HepG2 (cell line): Measurements from ENCODE around the gene SKIL. TPM values are rescaled to one million over a fixed set of nuclear protein-coding genes. Genes with fewer than 3 reads are reported as not detected.
A peak's percentile ranks its signal among the peaks of the same experiment; 100 is the strongest.

ENCODE experiments used
- ARNT ChIP-seq: fragments of 450-650 bp; IDR thresholded peaks from 2 replicates; pipeline ENCODE4 v1.6.1; 2017
- CSRNP1 ChIP-seq: sonication (generic); formaldehyde crosslinking; IDR thresholded peaks from 2 replicates; pipeline ENCODE4 v1.8.1; 2023; ENCODE audit warnings: mild to moderate bottlenecking, missing genetic modification reagents
- EP300 ChIP-seq, 3 experiments: sonication (generic) in 1 of 3; formaldehyde crosslinking in 1 of 3; IDR thresholded peaks; 2 replicates each; pipeline versions ENCODE4 v1.5.1 to v1.6.1; 2011 to 2020; ENCODE audit warnings: low read depth in 2 of 3, low read length in 2 of 3, borderline replicate concordance in 1 of 3, improper control_type of control experiment in 1 of 3, mild to moderate bottlenecking in 1 of 3, missing genetic modification reagents in 1 of 3, moderate library complexity in 1 of 3
- ETV5 ChIP-seq: IDR thresholded peaks from 2 replicates; pipeline ENCODE4 v1.6.1; 2018; ENCODE audit warnings: missing biosample characterization, missing genetic modification reagents, inconsistent platforms, borderline replicate concordance
- EZH2 ChIP-seq: conservative IDR thresholded peaks from 2 replicates; pipeline ENCODE4 v1.6.1; 2012; ENCODE audit warnings: mild to moderate bottlenecking, low read depth, low read length, moderate library complexity
- GLMP ChIP-seq: sonication (generic); formaldehyde crosslinking; IDR thresholded peaks from 2 replicates; pipeline ENCODE4 v1.9.0; 2021; ENCODE audit warnings: missing genetic modification reagents, mild to moderate bottlenecking, borderline replicate concordance
- JUND ChIP-seq: sonication (generic); formaldehyde crosslinking; IDR thresholded peaks from 2 replicates; pipeline ENCODE4 v1.8.0; 2022; ENCODE audit warnings: mild to moderate bottlenecking, missing genetic modification reagents
- KMT2B ChIP-seq: IDR thresholded peaks from 2 replicates; pipeline ENCODE4 v1.6.1; 2016; ENCODE audit warnings: missing genetic modification reagents, missing compliant biosample characterization
- LCORL ChIP-seq, 2 experiments: fragments of 450-650 bp in 1 of 2; sonication (generic) in 1 of 2; formaldehyde crosslinking in 1 of 2; IDR thresholded peaks; 2 replicates each; pipeline versions ENCODE4 v1.5.0 to v1.6.1; 2017 to 2020; ENCODE audit warnings: antibody characterized with exemption in 1 of 2, missing genetic modification reagents in 1 of 2
- MAF1 ChIP-seq: sonication (generic); formaldehyde crosslinking; IDR thresholded peaks from 2 replicates; pipeline ENCODE4 v1.5.0; 2020; ENCODE audit warnings: missing genetic modification reagents, borderline replicate concordance
- NFKB2 ChIP-seq: sonication (generic); formaldehyde crosslinking; IDR thresholded peaks from 2 replicates; pipeline ENCODE4 v1.4.0; 2020; ENCODE audit warnings: missing genetic modification reagents, borderline replicate concordance
- PATZ1 ChIP-seq: sonication (generic); formaldehyde crosslinking; IDR thresholded peaks from 2 replicates; pipeline ENCODE4 v1.4.0; 2020; ENCODE audit warnings: missing genetic modification reagents
- PHF8 ChIP-seq: sonication (generic); formaldehyde crosslinking; IDR thresholded peaks from 2 replicates; pipeline ENCODE4 v1.5.0; 2020; ENCODE audit warnings: missing genetic modification reagents
- POLR2G ChIP-seq: fragments of 200-400 bp; formaldehyde crosslinking; IDR thresholded peaks from 2 replicates; pipeline ENCODE4 v1.6.1; 2018; ENCODE audit warnings: mild to moderate bottlenecking, low read depth, low read length, moderate library complexity
- RARA ChIP-seq: IDR thresholded peaks from 2 replicates; pipeline ENCODE4 v1.6.1; 2016; ENCODE audit warnings: missing genetic modification reagents, missing compliant biosample characterization
- REXO4 ChIP-seq: sonication (generic); formaldehyde crosslinking; IDR thresholded peaks from 2 replicates; pipeline ENCODE4 v1.8.0; 2022; ENCODE audit warnings: missing genetic modification reagents, mild to moderate bottlenecking, borderline replicate concordance
- SMYD3 ChIP-seq: sonication (generic); formaldehyde crosslinking; IDR thresholded peaks from 2 replicates; pipeline ENCODE4 v1.8.1; 2023; ENCODE audit warnings: mild to moderate bottlenecking, missing genetic modification reagents
- SNAPC5 ChIP-seq: sonication (generic); formaldehyde crosslinking; IDR thresholded peaks from 2 replicates; pipeline ENCODE4 v1.8.1; 2023; ENCODE audit warnings: mild to moderate bottlenecking, missing genetic modification reagents, borderline replicate concordance
- TCF12 ChIP-seq, 2 experiments: fragments of 450-650 bp in 1 of 2; sonication (generic) in 1 of 2; formaldehyde crosslinking in 1 of 2; IDR thresholded peaks; 2 replicates each; pipeline versions ENCODE4 v1.6.1 to v1.8.0; 2017 to 2022; ENCODE audit warnings: antibody characterized with exemption in 1 of 2, mild to moderate bottlenecking in 1 of 2, missing genetic modification reagents in 1 of 2, moderate library complexity in 1 of 2
- TOPORS ChIP-seq: sonication (generic); formaldehyde crosslinking; IDR thresholded peaks from 2 replicates; pipeline ENCODE4 v1.8.0; 2023; ENCODE audit warnings: mild to moderate bottlenecking, missing genetic modification reagents
- ZBTB20 ChIP-seq: sonication (generic); formaldehyde crosslinking; IDR thresholded peaks from 2 replicates; pipeline ENCODE4 v1.8.1; 2023; ENCODE audit warnings: missing genetic modification reagents, low read depth, mild to moderate bottlenecking, borderline replicate concordance
- ZNF546 ChIP-seq: sonication (generic); formaldehyde crosslinking; conservative IDR thresholded peaks from 2 replicates; pipeline ENCODE4 v1.8.1; 2023; ENCODE audit warnings: mild to moderate bottlenecking, missing genetic modification reagents
- ZNF598 ChIP-seq: sonication (generic); formaldehyde crosslinking; IDR thresholded peaks from 2 replicates; pipeline ENCODE4 v1.5.1; 2020; ENCODE audit warnings: mild to moderate bottlenecking, missing genetic modification reagents, borderline replicate concordance
- ZNF616 ChIP-seq: sonication (generic); formaldehyde crosslinking; IDR thresholded peaks from 2 replicates; pipeline ENCODE4 v1.5.0; 2020; ENCODE audit warnings: low read depth, mild to moderate bottlenecking, missing genetic modification reagents
- polyA plus RNA-seq, 8 experiments: library from polyadenylated mRNA; depleted of rRNA in 3 of 8; stranded (reverse) in 7 of 8; unstranded in 1 of 8; fragments of >200 nt; fragmentation: Illumina TruSeq in 4 of 8; extraction: Trizol in 4 of 8; gene quantifications; 2 replicates each; pipeline versions ENCODE4 v1.2.1 to v1.2.3, GENCODE V29; 2011 to 2016; ENCODE audit warnings: low read depth in 4 of 8, missing spikeins in 1 of 8, mixed read lengths in 1 of 8; ENCODE audit not compliant: insufficient read depth in 1 of 8
- total RNA-seq, 5 experiments: library from RNA; depleted of rRNA; stranded (reverse); fragments of >200 nt; fragmentation: Illumina TruSeq; extraction: Trizol; gene quantifications; 2 replicates each; pipeline ENCODE4 v1.2.3, GENCODE V29; 2016; ENCODE audit warnings: low read depth in 1 of 5

The SKIL gene
- total and polyA plus RNA-seq, 2 of the 13 experiments (the other 11 are each of a cell fraction or from before 2014, with no cell fraction given) = 5.2 to 20.7 TPM

- no peak for TF ChIP-seq CSRNP1 (CRISPR knock-in tag)
- TF ChIP-seq ZNF616 (CRISPR knock-in tag) = no peak
- no peak for TF ChIP-seq MAF1 (CRISPR knock-in tag)
- TF ChIP-seq TCF12 (IDR thresholded peaks at IDR 0.05) = no peak
- no peak for TF ChIP-seq TCF12 (CRISPR knock-in tag; IDR thresholded peaks at IDR 0.05)
- TF ChIP-seq PATZ1 (CRISPR knock-in tag) = peak; percentile 57
- TF ChIP-seq ZNF546 (CRISPR knock-in tag) = no peak
- TF ChIP-seq GLMP = no peak
- TF ChIP-seq TOPORS (CRISPR knock-in tag) = no peak
- no peak for TF ChIP-seq SNAPC5 (CRISPR knock-in tag)
- TF ChIP-seq KMT2B (CRISPR knock-in tag) = peak; percentile 39; the same call in 1 of the 2 replicates
- no peak for TF ChIP-seq SMYD3 (CRISPR knock-in tag)
- no peak for TF ChIP-seq ZBTB20 (CRISPR knock-in tag)
- no peak for TF ChIP-seq PHF8
- peak; percentile 28; the same call in 1 of the 2 replicates for TF ChIP-seq ETV5
- no peak for TF ChIP-seq LCORL (IDR thresholded peaks at IDR 0.05)
- TF ChIP-seq LCORL (CRISPR knock-in tag; IDR thresholded peaks at IDR 0.05) = no peak
- no peak for TF ChIP-seq ZNF598 (CRISPR knock-in tag)
- no peak for TF ChIP-seq REXO4 (CRISPR knock-in tag)
- TF ChIP-seq JUND (CRISPR knock-in tag) = no peak
- TF ChIP-seq POLR2G = peak; percentile 70
- TF ChIP-seq ARNT = no peak
- no peak for TF ChIP-seq EZH2
- peak in 1 of 2 experiments; percentile 69; a peak in 2 of 4 replicates for TF ChIP-seq EP300 (IDR thresholded peaks at IDR 0.05; ENCODE audit: low read depth in 2 of 2, low read length in 2 of 2)
- no peak for TF ChIP-seq EP300 (CRISPR knock-in tag; IDR thresholded peaks at IDR 0.05; ENCODE audit: borderline replicate concordance)
- no peak for TF ChIP-seq NFKB2
- TF ChIP-seq RARA (CRISPR knock-in tag) = peak; percentile 58
Observed at GRCh38 chr3:170356596-170357175, 829 bp upstream of the SKIL start (continued).
